Esophagus squamous epithelium (tissue), 4 donors: ENCODE results near the gene COL27A1.
"Not testable (repeated sequence)": the region's sequence is repeated elsewhere in the genome, so short reads cannot be mapped to it uniquely, and the experiment has no call there.

Source experiments
- CTCF ChIP-seq, 6 experiments: fragments of 450-650 bp in 4 of 6; fragments of 200-600 bp in 2 of 6; sonication (generic) in 2 of 6; IDR thresholded peaks; one replicate each; pipeline ENCODE4 v1.5.1; 2016 to 2019; ENCODE audit warnings: antibody characterized with exemption in 6 of 6, mild to moderate bottlenecking in 4 of 6, moderate library complexity in 4 of 6
- POLR2A ChIP-seq, 4 donors: fragments of 450-650 bp; IDR thresholded peaks; one replicate each; pipeline ENCODE4 v1.6.1; 2017; ENCODE audit warnings: antibody characterized with exemption in 4 of 4, mild to moderate bottlenecking in 4 of 4, moderate library complexity in 3 of 4

GRCh38 chr9:114322831-114323531, 167.6 kb downstream of the COL27A1 start, which contains the start of gene ORM1:
- TF ChIP-seq CTCF, POLR2A (IDR thresholded peaks at IDR 0.05): not testable (repeated sequence)
